ENCODE results near the gene TRAF3. TPM values are rescaled to one million over a fixed set of nuclear protein-coding genes. Genes with fewer than 3 reads are reported as not detected.

Gene TRAF3
- total RNA-seq, 1 donor from 2014 or later, result 14.0 TPM

DNA sequence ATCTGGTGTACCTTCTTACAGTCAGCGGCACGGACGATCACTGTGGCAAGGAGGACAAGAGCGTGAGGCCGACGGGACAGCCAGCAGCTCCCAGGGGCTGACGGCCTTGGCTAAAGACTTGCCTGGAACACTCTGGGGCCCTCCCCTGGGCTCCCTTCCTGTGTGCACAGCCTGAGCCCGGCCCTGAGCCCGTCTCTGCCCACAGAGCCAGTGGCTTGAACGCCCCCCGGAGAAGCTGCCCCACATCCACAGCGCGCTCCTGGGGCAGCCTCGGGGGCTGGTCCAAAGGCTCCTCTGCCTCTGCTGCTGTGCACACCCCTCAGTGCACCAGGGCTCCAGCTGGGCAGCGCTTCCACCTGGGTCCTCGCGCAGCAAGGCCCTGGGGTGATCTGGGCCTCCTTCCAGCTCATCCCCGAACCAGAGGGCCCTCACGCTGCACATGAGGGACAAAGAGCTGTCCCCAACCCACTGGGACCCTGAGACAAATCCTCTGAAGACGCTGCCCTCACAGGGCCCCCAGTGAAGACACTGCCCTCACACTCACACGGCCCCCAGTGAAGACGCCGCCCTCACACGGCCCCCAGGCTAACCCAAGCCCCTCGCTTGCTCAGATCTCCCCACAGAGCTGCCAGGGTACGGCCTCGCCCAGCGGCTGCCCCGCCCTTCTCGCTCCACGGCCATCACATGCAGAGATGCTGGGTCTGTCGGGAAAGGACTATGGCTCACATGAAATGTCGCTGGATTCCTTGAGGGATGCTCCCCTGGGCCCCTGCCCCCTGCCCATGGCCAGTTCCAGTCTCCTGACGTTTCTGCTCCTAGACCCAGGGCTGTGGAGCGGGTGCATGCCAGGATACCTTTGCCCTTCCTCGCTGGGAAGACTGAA, 167.4 kb downstream of the TRAF3 start:
- Histone ChIP-seq H3K4me1 (no peaks in the 10 kb centered on the region), H3K9me3 (no peaks in the 10 kb centered on the region), H3K27ac (no peak overlapping the region), H3K36me3 (peaks cover 0 to 90% of the 10 kb centered on the region in 2 donors), H3K27me3 (no peaks in the 10 kb centered on the region), H3K4me3 (no peak overlapping the region)
- DNase-seq (ENCODE audit: extremely low spot score in 2 of 2), result no peak
- TF ChIP-seq POLR2AphosphoS5 (IDR thresholded peaks at IDR 0.05; ENCODE audit: insufficient read depth in 1 of 2, low read depth in 1 of 2), result no peak
- no peak for TF ChIP-seq CTCF (IDR thresholded peaks at IDR 0.05)
- no peak for TF ChIP-seq POLR2A (IDR thresholded peaks at IDR 0.05)
- intact Hi-C loops (cut with DNase I), result no loop called here

DNA sequence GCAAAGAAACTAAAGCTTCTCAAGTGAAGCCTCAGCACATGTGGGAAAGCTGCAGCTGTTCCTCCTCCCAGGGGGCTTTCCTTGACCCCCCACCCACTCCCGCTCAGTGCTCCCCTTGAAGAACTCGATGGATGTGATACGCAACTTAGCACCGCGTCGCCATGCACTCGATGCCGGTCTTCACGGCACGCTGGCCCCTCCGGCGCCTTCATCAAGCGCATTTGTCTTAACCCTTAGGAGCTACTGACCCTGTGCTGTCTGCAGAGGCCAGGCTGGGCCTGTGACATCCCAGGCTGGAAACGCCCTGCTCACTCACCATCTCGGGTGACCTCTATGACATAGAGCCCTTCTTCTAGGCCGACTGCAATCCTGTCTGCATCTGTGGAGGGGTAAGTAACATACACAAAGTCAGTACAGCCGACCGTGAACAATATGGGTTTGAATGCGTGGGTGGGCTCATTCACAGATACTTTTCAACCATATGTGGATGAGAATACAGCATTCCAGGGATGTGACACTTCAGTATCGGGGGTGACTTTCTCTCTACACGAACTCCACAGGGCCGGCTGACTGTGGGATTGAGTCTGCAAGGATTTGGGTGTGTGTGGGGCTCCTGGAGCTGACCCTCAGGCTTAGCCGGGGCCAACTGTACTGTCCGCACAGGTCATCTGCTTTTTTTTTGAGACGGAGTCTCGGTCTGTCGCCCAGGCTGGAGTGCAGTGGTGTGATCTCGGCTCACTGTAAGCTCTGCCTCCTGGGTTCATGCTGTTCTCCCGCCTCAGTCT, 168.3 kb downstream of the TRAF3 start:
- intact Hi-C loops (cut with DNase I), result no loop called here
- TF ChIP-seq POLR2AphosphoS5 (IDR thresholded peaks at IDR 0.05; ENCODE audit: insufficient read depth in 1 of 2, low read depth in 1 of 2), result no peak
- TF ChIP-seq CTCF (IDR thresholded peaks at IDR 0.05), result no peak
- TF ChIP-seq POLR2A (IDR thresholded peaks at IDR 0.05), result no peak

DNA sequence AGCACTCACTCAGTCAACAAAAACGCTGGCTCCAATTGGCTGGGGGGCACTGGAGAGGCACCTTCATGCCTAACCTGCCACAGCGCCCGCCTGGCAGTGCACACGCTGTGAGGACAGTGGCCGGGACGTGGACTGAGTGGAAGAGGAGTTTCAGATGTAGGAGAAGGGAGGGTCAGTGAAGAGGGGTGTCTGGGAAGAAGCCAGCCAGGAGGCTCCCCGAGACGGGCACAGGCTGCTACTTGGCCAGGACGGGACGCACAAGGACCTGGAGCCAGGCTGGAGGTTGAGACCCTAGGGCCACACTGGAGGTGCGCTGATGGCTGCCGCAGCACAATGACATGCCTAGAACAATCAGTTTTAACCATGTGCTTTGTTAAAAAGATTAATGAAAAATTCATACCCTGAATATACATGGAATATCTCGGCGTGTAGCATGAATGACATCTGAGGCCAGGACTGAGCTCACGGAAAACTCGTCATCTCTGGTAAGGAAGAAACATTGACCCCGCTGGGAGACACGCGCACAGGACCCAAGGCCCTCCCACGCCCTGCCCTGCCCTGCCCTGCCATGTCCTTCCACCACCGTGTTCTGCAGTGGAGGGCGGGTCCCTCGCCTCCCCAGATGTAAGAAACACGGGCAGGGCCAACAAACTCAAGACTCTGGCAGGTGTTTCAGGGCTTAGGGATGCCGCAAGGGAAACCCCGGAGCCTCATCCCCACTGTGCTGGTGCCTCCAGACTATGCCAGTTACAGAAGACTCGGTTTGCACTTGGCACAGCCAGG, 170.3 kb downstream of the TRAF3 start:
- TF ChIP-seq POLR2AphosphoS5 (IDR thresholded peaks at IDR 0.05; ENCODE audit: insufficient read depth in 1 of 2, low read depth in 1 of 2) (no peak), POLR2A (IDR thresholded peaks at IDR 0.05) (no peak), CTCF (IDR thresholded peaks at IDR 0.05) (no peak)

More for the DNA sequence above, 168.3 kb downstream of the TRAF3 start:
- Histone ChIP-seq H3K9me3 (no peaks in the 10 kb centered on the region), H3K36me3 (peaks cover 0 to 90% of the 10 kb centered on the region in 2 donors), H3K27me3 (no peaks in the 10 kb centered on the region), H3K4me3 (no peak overlapping the region), H3K4me1 (no peaks in the 10 kb centered on the region), H3K27ac (no peak overlapping the region)
- no peak for DNase-seq (ENCODE audit: extremely low spot score in 2 of 2)

GRCh38 chr14:102948698-102949061, 171.4 kb downstream of the TRAF3 start:
- DNase-seq (ENCODE audit: extremely low spot score in 2 of 2), result no peak
- H3K27me3 ChIP-seq, result no peaks in the 10 kb centered on the region
- no peak overlapping the region for H3K27ac ChIP-seq

More for the DNA sequence above, 170.3 kb downstream of the TRAF3 start:
- no peak for DNase-seq (ENCODE audit: extremely low spot score in 2 of 2)
- intact Hi-C loops (cut with DNase I), result no loop called here
- Histone ChIP-seq H3K4me3 (no peak overlapping the region), H3K36me3 (peaks cover 0 to 88% of the 10 kb centered on the region in 2 donors), H3K27ac (no peak overlapping the region), H3K9me3 (no peaks in the 10 kb centered on the region), H3K27me3 (no peaks in the 10 kb centered on the region), H3K4me1 (no peaks in the 10 kb centered on the region)

More at GRCh38 chr14:102948698-102949061, 171.4 kb downstream of the TRAF3 start:
- intact Hi-C loops (cut with DNase I), result no loop called here
- Histone ChIP-seq H3K4me3 (no peak overlapping the region), H3K4me1 (no peaks in the 10 kb centered on the region), H3K9me3 (no peaks in the 10 kb centered on the region), H3K36me3 (peaks cover 0 to 90% of the 10 kb centered on the region in 2 donors)
- TF ChIP-seq POLR2A (IDR thresholded peaks at IDR 0.05) (no peak), CTCF (IDR thresholded peaks at IDR 0.05) (no peak), POLR2AphosphoS5 (IDR thresholded peaks at IDR 0.05; ENCODE audit: insufficient read depth in 1 of 2, low read depth in 1 of 2) (no peak)
